ENCODE results near the gene PPP2R1B.

GRCh38 chr11:111748035-111748804, 18.0 kb downstream of the PPP2R1B start:
- TF ChIP-seq CREB1 (IDR thresholded peaks at IDR 0.05; ENCODE audit: low read depth) (no peak), EGR1 (IDR thresholded peaks at IDR 0.05) (no peak), RAD21 (IDR thresholded peaks at IDR 0.05; ENCODE audit: low read depth) (no peak), EP300 (IDR thresholded peaks at IDR 0.05; ENCODE audit: borderline replicate concordance) (no peak)
